HepG2 (cell line): ENCODE measurements around the gene NAT9. TPM values are rescaled to one million over a fixed set of nuclear protein-coding genes. Genes with fewer than 3 reads are reported as not detected.
A peak's percentile ranks its signal among the peaks of the same experiment; 100 is the strongest.

Experiments
- FOXK2 ChIP-seq: fragments of 450-650 bp; IDR thresholded peaks from 2 replicates; pipeline ENCODE4 v1.6.1; 2016
- LBX2 ChIP-seq: sonication (generic); formaldehyde crosslinking; IDR thresholded peaks from 2 replicates; pipeline ENCODE4 v1.5.0; 2020; ENCODE audit warnings: missing genetic modification reagents, mild to moderate bottlenecking, borderline replicate concordance
- MXD1 ChIP-seq: sonication (generic); formaldehyde crosslinking; IDR thresholded peaks from 2 replicates; pipeline ENCODE4 v1.4.0; 2020; ENCODE audit warnings: mild to moderate bottlenecking, missing genetic modification reagents
- PCBP1 ChIP-seq: fragments of 200-400 bp; formaldehyde crosslinking; IDR thresholded peaks from 2 replicates; pipeline ENCODE4 v1.6.1; 2017; ENCODE audit warnings: mild to moderate bottlenecking, low read depth, low read length, borderline replicate concordance
- PHF20 ChIP-seq: sonication (generic); formaldehyde crosslinking; IDR thresholded peaks from 2 replicates; pipeline ENCODE4 v1.5.0; 2020; ENCODE audit warnings: mild to moderate bottlenecking, missing genetic modification reagents
- SP2 ChIP-seq: sonication (generic); formaldehyde crosslinking; IDR thresholded peaks from 2 replicates; pipeline ENCODE4 v1.5.1; 2020; ENCODE audit warnings: mild to moderate bottlenecking, missing genetic modification reagents
- TEAD3 ChIP-seq: optimal IDR thresholded peaks from 2 replicates; pipeline ENCODE3; 2016; ENCODE audit warnings: borderline replicate concordance
- ZBTB7A ChIP-seq: sonication (generic); formaldehyde crosslinking; IDR thresholded peaks from 2 replicates; pipeline ENCODE4 v1.8.0; 2022; ENCODE audit warnings: mild to moderate bottlenecking, missing genetic modification reagents
- ZNF24 ChIP-seq: fragments of 450-650 bp; IDR thresholded peaks from 2 replicates; pipeline ENCODE4 v1.6.1; 2017; ENCODE audit warnings: antibody characterized with exemption, mild to moderate bottlenecking
- ZNF317 ChIP-seq: sonication (generic); formaldehyde crosslinking; IDR thresholded peaks from 2 replicates; pipeline ENCODE4 v1.5.0; 2020; ENCODE audit warnings: mild to moderate bottlenecking, missing genetic modification reagents
- ZNF326 ChIP-seq: sonication (generic); formaldehyde crosslinking; IDR thresholded peaks from 2 replicates; pipeline ENCODE4 v1.4.0; 2020; ENCODE audit warnings: missing genetic modification reagents, borderline replicate concordance
- ZNF367 ChIP-seq: sonication (generic); formaldehyde crosslinking; IDR thresholded peaks from 2 replicates; pipeline ENCODE4 v1.4.0; 2020; ENCODE audit warnings: missing genetic modification reagents, borderline replicate concordance
- ZNF800 ChIP-seq: sonication (generic); formaldehyde crosslinking; IDR thresholded peaks from 2 replicates; pipeline ENCODE4 v1.4.0; 2020; ENCODE audit warnings: missing genetic modification reagents
- polyA plus RNA-seq, 8 experiments: library from polyadenylated mRNA; depleted of rRNA in 3 of 8; stranded (reverse) in 7 of 8; unstranded in 1 of 8; fragments of >200 nt; fragmentation: Illumina TruSeq in 4 of 8; extraction: Trizol in 4 of 8; gene quantifications; 2 replicates each; pipeline versions ENCODE4 v1.2.1 to v1.2.3, GENCODE V29; 2011 to 2016; ENCODE audit warnings: low read depth in 4 of 8, missing spikeins in 1 of 8, mixed read lengths in 1 of 8; ENCODE audit not compliant: insufficient read depth in 1 of 8
- total RNA-seq, 5 experiments: library from RNA; depleted of rRNA; stranded (reverse); fragments of >200 nt; fragmentation: Illumina TruSeq; extraction: Trizol; gene quantifications; 2 replicates each; pipeline ENCODE4 v1.2.3, GENCODE V29; 2016; ENCODE audit warnings: low read depth in 1 of 5
- TF ChIP-seq, protein P1 (sequence below): sonication (generic); formaldehyde crosslinking; IDR thresholded peaks from one replicate; pipeline ENCODE4 v1.5.1; 2020; ENCODE audit warnings: mild to moderate bottlenecking, missing genetic modification reagents; ENCODE audit errors: not compliant biosample characterization
- TF ChIP-seq, protein P2 (sequence below): IDR thresholded peaks from 2 replicates; pipeline ENCODE4 v1.6.1; 2016

NAT9 gene
- total and polyA plus RNA-seq, 2 of the 13 experiments (the other 11 are each of a cell fraction or from before 2014, with no cell fraction given): 39.7 to 44.2 TPM

DNA sequence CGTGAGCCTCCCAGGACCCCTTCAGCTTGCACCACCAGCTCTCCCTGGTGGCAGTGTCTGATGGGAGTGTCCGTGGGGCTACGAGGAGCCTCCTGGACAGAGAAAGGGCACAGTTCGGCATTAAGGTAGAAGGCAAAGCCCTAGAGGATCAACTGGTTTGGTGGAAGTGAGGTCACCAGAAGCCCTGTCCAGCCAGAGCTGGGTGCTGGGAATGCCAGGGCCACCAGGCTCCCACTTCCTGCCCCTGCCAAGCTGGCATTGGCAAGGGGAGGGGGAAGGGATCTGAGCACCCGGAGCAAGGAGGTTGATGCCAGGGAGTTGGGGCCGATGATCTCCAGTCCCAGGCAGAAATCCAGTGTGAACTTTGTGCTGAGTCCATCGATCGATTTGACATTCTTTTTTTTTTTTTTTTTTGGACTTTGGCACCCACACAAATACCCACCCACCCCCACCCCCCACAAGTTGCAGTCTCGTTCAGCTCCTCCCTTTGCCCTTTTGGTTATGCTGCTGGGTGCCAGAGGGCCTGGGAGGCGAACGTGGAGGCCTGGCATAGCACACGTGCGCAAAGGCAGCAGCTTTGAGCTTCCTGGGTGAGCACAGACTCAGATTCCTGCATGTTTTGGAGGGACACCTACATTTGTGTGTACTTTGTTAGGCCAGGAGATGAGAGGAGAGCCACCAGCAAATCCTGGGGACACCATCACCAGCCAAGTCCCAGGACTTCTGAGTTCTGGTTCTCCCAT is 25.6 kb downstream of the NAT9 start (continued):
- TF ChIP-seq, protein P1, sequence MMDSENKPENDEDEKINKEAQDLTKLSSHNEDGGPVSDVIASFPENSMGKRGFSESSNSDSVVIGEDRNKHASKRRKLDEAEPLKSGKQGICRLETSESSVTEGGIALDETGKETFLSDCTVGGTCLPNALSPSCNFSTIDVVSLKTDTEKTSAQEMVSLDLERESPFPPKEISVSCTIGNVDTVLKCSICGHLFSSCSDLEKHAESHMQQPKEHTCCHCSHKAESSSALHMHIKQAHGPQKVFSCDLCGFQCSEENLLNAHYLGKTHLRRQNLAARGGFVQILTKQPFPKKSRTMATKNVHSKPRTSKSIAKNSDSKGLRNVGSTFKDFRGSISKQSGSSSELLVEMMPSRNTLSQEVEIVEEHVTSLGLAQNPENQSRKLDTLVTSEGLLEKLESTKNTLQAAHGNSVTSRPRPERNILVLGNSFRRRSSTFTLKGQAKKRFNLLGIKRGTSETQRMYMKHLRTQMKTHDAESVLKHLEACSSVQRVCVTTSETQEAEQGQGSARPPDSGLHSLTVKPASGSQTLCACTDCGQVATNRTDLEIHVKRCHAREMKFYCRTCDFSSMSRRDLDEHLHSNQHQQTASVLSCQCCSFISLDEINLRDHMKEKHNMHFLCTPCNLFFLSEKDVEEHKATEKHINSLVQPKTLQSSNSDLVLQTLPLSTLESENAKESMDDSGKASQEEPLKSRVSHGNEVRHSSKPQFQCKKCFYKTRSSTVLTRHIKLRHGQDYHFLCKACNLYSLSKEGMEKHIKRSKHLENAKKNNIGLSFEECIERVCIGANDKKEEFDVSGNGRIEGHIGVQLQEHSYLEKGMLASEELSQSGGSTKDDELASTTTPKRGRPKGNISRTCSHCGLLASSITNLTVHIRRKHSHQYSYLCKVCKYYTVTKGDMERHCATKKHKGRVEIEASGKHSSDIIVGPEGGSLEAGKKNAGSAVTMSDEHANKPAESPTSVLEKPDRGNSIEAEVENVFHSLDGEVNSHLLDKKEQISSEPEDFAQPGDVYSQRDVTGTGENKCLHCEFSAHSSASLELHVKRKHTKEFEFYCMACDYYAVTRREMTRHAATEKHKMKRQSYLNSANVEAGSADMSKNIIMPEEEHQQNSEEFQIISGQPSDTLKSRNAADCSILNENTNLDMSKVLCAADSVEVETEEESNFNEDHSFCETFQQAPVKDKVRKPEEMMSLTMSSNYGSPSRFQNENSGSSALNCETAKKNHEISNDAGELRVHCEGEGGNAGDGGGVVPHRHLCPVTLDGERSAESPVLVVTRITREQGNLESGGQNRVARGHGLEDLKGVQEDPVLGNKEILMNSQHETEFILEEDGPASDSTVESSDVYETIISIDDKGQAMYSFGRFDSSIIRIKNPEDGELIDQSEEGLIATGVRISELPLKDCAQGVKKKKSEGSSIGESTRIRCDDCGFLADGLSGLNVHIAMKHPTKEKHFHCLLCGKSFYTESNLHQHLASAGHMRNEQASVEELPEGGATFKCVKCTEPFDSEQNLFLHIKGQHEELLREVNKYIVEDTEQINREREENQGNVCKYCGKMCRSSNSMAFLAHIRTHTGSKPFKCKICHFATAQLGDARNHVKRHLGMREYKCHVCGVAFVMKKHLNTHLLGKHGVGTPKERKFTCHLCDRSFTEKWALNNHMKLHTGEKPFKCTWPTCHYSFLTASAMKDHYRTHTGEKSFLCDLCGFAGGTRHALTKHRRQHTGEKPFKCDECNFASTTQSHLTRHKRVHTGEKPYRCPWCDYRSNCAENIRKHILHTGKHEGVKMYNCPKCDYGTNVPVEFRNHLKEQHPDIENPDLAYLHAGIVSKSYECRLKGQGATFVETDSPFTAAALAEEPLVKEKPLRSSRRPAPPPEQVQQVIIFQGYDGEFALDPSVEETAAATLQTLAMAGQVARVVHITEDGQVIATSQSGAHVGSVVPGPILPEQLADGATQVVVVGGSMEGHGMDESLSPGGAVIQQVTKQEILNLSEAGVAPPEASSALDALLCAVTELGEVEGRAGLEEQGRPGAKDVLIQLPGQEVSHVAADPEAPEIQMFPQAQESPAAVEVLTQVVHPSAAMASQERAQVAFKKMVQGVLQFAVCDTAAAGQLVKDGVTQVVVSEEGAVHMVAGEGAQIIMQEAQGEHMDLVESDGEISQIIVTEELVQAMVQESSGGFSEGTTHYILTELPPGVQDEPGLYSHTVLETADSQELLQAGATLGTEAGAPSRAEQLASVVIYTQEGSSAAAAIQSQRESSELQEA: no peak
- TF ChIP-seq ZBTB7A (CRISPR knock-in tag): peak; percentile 89
- peak; percentile 86 for TF ChIP-seq TEAD3
- peak; percentile 81 for TF ChIP-seq ZNF317 (CRISPR knock-in tag)
- TF ChIP-seq ZNF24: no peak
- TF ChIP-seq PHF20 (CRISPR knock-in tag): peak; percentile 62
- TF ChIP-seq ZNF367 (CRISPR knock-in tag): peak; percentile 84; the same call in 1 of the 2 replicates
- TF ChIP-seq LBX2 (CRISPR knock-in tag): no peak
- TF ChIP-seq, protein P2, sequence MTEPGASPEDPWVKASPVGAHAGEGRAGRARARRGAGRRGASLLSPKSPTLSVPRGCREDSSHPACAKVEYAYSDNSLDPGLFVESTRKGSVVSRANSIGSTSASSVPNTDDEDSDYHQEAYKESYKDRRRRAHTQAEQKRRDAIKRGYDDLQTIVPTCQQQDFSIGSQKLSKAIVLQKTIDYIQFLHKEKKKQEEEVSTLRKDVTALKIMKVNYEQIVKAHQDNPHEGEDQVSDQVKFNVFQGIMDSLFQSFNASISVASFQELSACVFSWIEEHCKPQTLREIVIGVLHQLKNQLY (CRISPR knock-in tag): peak; percentile 60; the same call in 1 of the 2 replicates
- no peak for TF ChIP-seq ZNF326 (CRISPR knock-in tag)
- no peak for TF ChIP-seq PCBP1
- peak; percentile 75; the same call in 1 of the 2 replicates for TF ChIP-seq MXD1
- TF ChIP-seq FOXK2: 0 out of 2 replicates have a peak, but pooled peaks have one; percentile 30
- TF ChIP-seq ZNF800 (CRISPR knock-in tag): peak; percentile 77; the same call in 1 of the 2 replicates
- no peak; the same call in 1 of the 2 replicates for TF ChIP-seq SP2 (CRISPR knock-in tag)
